H1 (cell line): ENCODE measurements around the gene PKIB. TPM values are rescaled to one million over a fixed set of nuclear protein-coding genes. Genes with fewer than 3 reads are reported as not detected.

Experiments used
- CHD1 ChIP-seq: IDR thresholded peaks from 2 replicates; pipeline ENCODE4 v1.6.1; 2012; ENCODE audit warnings: low read depth, low read length, improper control_type of control experiment
- FOSL1 ChIP-seq: IDR thresholded peaks from 2 replicates; pipeline ENCODE4 v1.6.1; 2011; ENCODE audit warnings: mild to moderate bottlenecking, low read depth, low read length, moderate library complexity; ENCODE audit not compliant: insufficient read depth
- POU5F1 ChIP-seq: IDR thresholded peaks from 2 replicates; pipeline ENCODE4 v1.6.1; 2011; ENCODE audit warnings: low read depth, mild to moderate bottlenecking, low read length, moderate library complexity
- SIRT6 ChIP-seq: IDR thresholded peaks from one replicate; pipeline ENCODE4 v1.7.1; 2012; ENCODE audit warnings: low read length, inconsistent platforms
- SRF ChIP-seq: IDR thresholded peaks from 2 replicates; pipeline ENCODE4 v1.6.1; 2011; ENCODE audit warnings: mild to moderate bottlenecking, low read depth, low read length, moderate library complexity
- TCF12 ChIP-seq: IDR thresholded peaks from 2 replicates; pipeline ENCODE4 v1.6.1; 2011; ENCODE audit warnings: low read depth, mild to moderate bottlenecking, low read length
- polyA plus RNA-seq, 7 experiments: library from polyadenylated mRNA; depleted of rRNA in 3 of 7; stranded (reverse) in 5 of 7; unstranded in 2 of 7; fragments of >200 nt in 5 of 7; fragments of 200-250 nt in 2 of 7; gene quantifications; 1 replicate in 5 of 7; 2 replicates in 1 of 7; 4 replicates in 1 of 7; pipeline versions ENCODE4 v1.2.1 to v1.2.3, GENCODE V29; 2011 to 2013; ENCODE audit warnings: missing spikeins in 2 of 7, mixed read lengths in 2 of 7
- total RNA-seq: library from RNA; stranded (reverse); fragmentation: NEBNext Ultra II Directional; extraction: Animal tissue kit (Norgen Biotek cat#: 25700); gene quantifications from 2 replicates; pipeline ENCODE4 v1.2.1, GENCODE V29; 2021
- TF ChIP-seq, protein P1 (sequence below): IDR thresholded peaks from 2 replicates; pipeline ENCODE4 v1.6.1; 2012; ENCODE audit warnings: inconsistent platforms

The PKIB gene
- total and polyA plus RNA-seq, 2 of the 8 experiments (the other 6 are each of a cell fraction or from before 2014, with no cell fraction given): 13.5 to 73.3 TPM

DNA sequence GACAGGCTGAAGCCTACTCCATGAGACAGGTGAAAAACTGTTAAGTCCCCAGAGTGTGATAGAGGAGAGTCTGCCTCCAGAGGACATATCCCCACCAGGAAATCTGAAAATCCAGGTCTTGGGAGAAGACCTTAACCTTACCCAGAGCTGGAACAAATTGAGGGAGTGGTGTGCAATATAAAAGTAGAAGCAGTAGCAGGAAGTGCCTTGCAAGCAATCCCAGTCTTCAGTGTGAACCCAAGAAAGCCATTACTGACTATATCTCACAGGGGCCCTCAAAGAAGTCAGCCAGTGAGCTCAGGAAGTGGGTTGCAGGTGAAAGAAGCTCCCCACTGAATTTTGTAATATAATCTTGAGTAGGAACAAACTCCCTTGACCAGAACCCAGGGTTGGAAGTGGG, 41.9 kb upstream of the PKIB start (continued):
- no peak for TF ChIP-seq CHD1
- TF ChIP-seq POU5F1: no peak
- TF ChIP-seq FOSL1: no peak
- TF ChIP-seq SIRT6: no peak
- TF ChIP-seq, protein P1, sequence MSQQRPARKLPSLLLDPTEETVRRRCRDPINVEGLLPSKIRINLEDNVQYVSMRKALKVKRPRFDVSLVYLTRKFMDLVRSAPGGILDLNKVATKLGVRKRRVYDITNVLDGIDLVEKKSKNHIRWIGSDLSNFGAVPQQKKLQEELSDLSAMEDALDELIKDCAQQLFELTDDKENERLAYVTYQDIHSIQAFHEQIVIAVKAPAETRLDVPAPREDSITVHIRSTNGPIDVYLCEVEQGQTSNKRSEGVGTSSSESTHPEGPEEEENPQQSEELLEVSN: no peak
- no peak for TF ChIP-seq SRF
- no peak for TF ChIP-seq TCF12
